Measurements from ENCODE around the gene VPS13C.
"Not testable (repeated sequence)": the region's sequence is repeated elsewhere in the genome, so short reads cannot be mapped to it uniquely, and the experiment has no call there.

Gene VPS13C

GRCh38 chr15:62068810-62069167 is 8.5 kb upstream of the VPS13C start:
- no peak for DNase-seq

- peak in 1 of 2 experiments; percentile 62 for DNase-seq
These were observed 8.0 kb upstream of the VPS13C start for GRCh38 chr15:62068071-62068809.

GRCh38 chr15:62067448-62068044 is 7.3 kb upstream of the VPS13C start:
- DNase-seq, result peak in 1 of 2 experiments; percentile 76

- DNase-seq, result peak; percentile 77 to 95
These were observed 6.6 kb upstream of the VPS13C start, which contains the start of gene C2CD4A for GRCh38 chr15:62066663-62067447. TSS of gene C2CD4A (plus strand) at chr15:62066977. CDS start at chr15:62067614, 637 bp downstream.

GRCh38 chr15:62063825-62064635 is 3.8 kb upstream of the VPS13C start:
- DNase-seq, result no peak

GRCh38 chr15:62060896-62061280 is 641 bp upstream of the VPS13C start:
- DNase-seq, result no peak

- peak; percentile 40 to 73 for DNase-seq
These were observed 483 bp downstream of the VPS13C start for GRCh38 chr15:62059816-62060112.

GRCh38 chr15:62059108-62059815 is 985 bp downstream of the VPS13C start:
- peak in 1 of 2 experiments; percentile 13 for DNase-seq

GRCh38 chr15:62058327-62059028 is 1.8 kb downstream of the VPS13C start:
- no peak for DNase-seq

GRCh38 chr15:62057341-62057980 is 2.8 kb downstream of the VPS13C start:
- DNase-seq, result no peak

- no peak for DNase-seq
These were observed 5.3 kb downstream of the VPS13C start for GRCh38 chr15:62054979-62055378.

- DNase-seq, result no peak
These were observed 6.7 kb downstream of the VPS13C start for GRCh38 chr15:62053439-62054085.

- no peak for DNase-seq
These were observed 7.5 kb downstream of the VPS13C start for GRCh38 chr15:62052713-62053112.

- DNase-seq, result no peak
These were observed 9.1 kb downstream of the VPS13C start for GRCh38 chr15:62051166-62051565.

- DNase-seq, result no peak
These were observed 10.1 kb downstream of the VPS13C start for GRCh38 chr15:62050115-62050514.

- DNase-seq, result not testable (repeated sequence)
These were observed 12.0 kb downstream of the VPS13C start for GRCh38 chr15:62048254-62048653.

GRCh38 chr15:62047282-62047827 is 12.9 kb downstream of the VPS13C start:
- DNase-seq, result no peak

- DNase-seq, result no peak
These were observed 14.0 kb downstream of the VPS13C start for GRCh38 chr15:62046078-62046743.

GRCh38 chr15:62035256-62035924 is 24.9 kb downstream of the VPS13C start:
- DNase-seq, result no peak
